NCI-H82 treated with DMSO at 0.1 percent for 48 hours (cell line): ENCODE data around the gene TMEM117.

Source experiments
- DNase-seq: peaks from one replicate; lab custom pipeline; 2025; ENCODE audit not compliant: unreplicated experiment; lab: John Stamatoyannopoulos, UW

TMEM117 gene

DNA sequence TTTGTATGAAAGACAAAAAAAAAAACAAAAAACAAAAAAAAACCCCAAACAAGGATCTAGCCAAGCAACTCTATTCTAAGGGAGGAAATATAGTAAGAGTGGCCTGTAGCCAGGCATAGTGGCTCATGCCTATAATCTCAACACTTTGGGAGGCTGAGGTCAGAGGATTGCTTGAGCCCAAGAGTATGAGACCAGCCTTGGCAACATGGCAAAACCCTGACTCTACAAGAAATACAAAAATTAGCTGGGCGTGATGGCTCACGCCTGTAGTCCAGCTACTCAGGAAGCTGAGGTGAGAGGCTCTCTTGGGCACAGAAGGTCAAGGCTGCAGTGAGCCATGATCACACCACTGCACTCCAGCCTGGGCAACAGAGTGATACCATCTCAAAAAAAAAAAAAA is 47.9 kb downstream of the TMEM117 start:
- DNase-seq: no peak

DNA sequence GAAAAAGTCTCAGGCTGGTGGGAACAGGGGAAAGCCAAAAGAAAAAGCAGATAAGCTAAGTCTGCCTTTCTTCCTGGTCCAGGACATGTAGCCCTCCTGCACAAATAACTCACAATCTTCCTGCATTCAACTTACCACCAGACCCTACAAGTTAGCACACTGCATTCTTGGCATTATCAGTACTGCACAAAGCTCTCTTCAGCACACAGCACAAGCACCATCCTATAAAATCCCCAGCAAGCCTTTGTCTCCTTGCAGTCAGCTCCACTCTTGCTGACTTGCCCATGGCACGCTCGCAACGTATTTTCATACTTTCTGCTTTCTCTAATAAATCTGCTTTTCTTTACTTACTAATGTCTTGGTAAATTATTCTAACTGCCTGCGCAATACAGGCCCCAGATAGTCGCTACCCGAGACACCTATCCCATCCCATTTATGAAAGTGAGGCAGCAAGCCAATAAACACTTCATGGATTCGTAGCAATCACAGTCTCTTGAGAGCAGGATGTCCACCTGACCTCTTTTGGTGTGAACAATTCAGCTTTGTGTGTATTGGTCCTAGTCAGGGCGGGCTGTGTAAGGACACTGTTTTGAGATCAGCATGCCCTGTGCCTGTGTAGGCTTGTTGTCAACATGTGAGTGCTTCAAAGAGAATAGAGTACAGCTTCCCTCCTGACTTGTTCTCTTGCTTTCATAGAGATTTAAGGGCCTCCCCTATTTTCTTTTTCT is 49.0 kb downstream of the TMEM117 start:
- DNase-seq: no peak

DNA sequence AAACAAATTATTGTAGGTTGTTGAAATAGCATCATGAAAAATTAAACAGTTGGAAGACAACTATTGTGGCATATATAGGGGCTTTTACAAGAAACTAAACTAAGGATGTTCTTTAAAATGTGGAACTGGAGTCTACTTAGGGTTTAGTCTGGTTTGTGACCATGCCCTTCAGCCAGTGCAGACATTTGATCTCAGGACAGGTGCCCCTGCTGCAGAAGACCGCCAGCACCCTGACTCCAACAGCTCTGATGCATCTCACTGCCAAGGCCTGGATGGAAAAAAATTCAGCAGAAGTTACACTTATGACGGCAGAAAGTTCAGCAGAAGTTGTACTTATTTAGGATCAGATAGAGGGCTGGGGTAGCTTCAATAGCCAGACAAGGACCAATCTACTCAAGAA is 51.5 kb downstream of the TMEM117 start:
- DNase-seq: no peak

DNA sequence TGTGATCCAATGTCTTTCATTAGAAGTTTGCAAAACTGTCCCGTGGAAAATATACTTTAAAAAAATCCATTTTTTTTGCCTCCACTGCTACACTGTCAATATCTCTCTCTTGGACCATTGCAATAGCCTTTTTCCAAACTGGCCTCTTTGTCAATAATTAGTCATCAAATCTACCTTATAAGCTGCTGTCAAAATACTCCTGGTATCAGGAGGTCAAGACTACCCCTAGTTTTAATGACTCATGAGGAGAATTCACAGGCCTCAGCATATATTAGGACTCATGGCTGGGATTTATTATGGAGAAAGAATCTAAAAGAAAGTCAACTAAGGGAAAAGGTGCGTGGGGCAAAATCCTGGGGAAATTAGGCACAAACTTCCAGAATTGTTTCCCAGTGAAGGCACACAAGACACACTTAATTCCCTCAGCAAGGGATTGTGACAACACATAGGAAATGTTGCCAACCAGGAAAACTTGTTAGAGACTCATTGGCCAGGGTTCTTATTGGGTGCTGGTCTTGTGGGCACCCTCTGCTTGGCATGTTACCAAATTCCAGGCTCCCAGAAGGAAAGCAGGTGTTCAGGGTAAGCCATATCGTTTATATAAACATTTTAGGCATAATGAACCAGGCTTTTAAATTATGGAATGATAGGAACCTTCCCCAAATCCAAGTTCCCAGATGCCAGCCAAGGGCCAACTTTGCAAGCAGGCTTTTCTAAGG is 56.1 kb downstream of the TMEM117 start:
- no peak for DNase-seq

DNA sequence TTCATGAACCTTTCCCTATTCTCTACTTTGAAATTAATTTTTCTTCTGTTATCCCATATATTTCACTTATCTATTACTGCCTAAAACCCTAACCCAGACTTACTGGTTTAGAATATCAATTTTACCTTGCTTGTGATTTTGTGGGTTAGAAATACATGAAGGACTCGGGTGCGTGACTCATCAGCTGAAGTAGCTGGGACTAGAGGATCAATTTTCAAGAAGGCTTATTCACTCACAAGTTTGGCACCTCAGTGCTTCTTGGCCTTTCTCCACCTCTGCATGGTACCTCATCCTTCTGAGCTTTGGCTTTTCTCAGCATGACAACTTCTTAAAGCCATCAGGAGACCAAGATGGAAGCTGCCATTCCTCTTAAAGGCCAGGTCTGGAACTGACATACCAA is 57.8 kb downstream of the TMEM117 start:
- DNase-seq: no peak

DNA sequence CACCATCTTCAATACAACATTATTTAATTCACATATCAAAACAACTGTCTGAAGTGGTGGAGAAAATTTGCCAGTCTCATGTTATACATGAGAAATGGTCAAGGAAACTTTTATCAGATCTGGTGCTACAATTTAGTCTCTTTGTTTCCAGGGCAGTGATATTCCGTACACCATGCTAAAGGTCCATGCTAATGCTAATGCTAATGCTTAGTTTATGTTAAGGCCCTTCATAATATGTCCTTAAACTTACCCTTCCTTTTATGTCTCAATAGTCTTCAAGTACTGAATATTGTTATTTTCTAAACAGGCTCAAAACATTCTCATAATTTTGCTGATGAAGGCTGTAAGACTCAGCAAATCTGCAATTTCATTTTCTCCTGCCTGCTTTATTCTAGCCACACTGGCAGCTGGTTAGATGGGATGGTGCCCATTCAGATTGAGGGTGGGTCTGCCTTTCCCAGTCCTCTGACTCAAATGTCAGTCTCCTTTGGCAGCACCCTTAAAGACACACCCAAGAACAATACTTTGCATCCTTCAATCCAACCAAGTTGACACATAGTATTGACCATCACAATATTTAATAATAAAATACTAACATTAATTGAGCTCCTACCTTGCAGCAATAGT is 59.8 kb downstream of the TMEM117 start:
- no peak for DNase-seq

DNA sequence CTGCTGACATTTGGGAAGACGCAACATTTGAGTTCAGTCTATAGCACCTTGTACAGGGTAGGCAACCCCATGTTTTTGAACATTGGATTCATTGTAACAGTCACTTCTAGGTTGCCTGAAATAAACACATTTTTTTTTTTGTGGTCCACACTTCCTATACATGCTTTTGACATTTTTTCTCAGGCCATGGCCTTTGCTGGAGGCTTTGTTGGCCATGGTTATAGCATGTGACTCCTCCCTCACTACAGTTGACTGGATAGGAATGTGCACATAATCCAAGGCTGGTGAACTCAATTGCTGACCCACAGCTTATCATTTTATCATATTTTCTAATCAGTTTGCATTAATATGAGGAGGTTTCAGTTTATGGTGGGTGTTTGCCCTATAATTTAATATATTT is 60.6 kb downstream of the TMEM117 start:
- no peak for DNase-seq

DNA sequence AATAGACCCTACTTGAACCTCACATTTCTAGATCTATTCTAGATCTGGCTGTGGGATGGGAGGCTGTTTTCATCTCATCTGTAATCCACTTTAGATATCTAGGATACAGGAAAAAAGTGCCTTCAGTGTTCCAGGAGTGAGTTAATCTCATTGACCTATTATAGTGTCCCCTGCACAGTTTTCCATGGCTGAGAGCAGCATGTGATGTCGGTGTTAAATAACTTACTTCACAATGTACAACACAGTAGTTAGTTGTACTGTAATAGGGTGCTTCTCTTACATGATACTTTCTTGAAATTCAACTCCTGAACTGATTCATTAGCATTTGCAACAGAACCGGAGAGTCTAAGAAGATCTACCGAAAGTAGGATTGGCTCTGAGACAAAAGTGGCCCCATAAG is 62.6 kb downstream of the TMEM117 start:
- DNase-seq: no peak

DNA sequence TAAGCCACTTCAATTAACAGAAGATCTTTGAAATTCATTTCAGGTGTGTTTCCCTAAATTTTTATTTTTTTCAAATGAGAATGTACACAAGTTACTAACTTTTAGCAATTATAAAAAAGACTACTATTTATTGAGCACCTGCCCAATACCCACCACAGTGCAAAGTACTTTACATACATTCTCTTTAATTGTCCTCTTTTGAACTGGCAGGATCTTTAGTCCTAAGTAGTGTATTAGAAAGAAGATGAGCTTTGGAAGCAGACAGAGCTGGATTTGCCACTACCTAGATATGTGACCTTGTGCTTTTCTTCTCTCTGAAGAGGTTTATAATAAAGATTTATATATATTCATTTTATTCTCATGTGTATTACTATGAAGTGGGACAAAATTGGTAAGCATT is 63.7 kb downstream of the TMEM117 start:
- no peak for DNase-seq

DNA sequence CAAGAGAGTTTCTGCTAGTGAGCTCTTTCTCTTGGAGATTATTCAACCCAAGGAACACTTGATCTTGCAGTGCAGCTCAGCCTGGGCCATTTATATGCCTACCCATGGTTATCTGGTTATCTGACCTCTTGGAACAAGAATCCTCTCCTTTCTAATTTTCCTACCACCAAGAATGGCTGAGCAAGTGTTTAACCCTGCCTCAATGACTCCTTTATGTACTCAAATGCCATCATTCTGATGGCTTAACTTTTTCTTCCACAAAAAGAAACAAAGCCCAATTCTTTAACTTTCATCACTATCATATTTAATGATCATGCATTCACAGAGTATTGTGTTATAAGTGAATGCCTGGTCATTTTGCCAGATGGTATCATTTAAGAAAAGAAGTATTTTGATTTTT is 67.8 kb downstream of the TMEM117 start:
- no peak for DNase-seq

DNA sequence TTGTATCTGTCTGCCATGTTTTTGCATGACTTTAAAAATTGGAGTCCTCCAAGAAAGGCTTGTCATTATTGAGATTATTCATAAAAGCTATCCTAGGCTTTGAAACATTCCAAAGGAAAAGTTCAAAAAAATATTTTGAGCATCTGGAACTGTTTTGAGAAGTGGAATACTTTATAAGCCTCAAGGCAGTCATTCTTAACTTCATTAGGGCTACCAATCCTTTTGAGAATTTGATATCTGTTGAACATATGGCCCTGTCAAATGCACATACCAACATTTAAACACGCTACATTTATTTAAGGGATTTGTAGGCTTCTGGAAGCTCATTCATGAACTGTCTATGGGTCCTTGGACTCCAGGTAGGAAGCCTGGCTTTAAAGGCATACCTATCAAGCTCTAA is 77.0 kb downstream of the TMEM117 start:
- DNase-seq: no peak

DNA sequence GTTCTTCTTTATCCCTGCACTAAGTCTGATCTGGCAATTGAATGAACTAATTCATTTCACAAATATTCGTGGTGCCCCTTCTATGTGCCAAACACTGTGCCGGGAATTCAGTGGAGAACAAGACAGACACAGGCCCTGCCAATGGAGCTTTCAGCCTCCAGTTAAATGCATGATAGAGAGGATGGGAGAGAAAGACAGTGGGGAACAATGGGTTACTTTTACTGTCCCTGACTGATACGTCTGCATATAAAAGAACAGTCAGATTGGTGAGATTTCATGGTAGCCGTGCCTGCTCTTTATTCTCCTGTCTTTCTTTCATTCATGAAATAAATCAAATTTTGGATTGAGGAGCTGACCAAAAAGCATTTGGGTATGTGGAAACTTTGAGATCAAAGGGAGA is 78.5 kb downstream of the TMEM117 start:
- no peak for DNase-seq

DNA sequence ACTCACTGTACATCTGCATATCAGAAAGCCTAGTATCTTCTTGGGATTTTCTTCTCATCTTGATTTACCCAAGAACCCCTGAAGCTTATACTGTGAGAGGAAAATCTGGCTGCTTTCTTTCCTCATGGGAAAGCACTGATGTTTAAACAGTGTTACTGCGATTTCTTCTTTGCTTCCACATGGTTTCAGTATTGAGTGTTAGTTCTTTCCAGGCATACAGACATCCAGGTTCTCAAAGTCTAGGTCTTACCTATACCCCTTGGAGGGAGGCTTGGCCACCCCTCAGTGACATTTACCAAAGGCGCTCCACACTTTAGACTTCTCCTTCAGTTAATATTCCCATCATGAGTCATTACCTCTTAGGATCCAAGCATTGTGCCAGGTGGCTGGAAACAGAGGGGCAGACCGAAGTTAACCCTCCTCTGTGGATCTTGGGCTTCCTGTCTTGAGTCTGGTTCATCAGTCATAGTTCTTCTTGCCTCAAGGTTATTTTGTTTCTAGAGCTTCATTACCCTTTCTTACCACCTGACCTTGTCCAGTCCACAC is 79.1 kb downstream of the TMEM117 start:
- DNase-seq: no peak

DNA sequence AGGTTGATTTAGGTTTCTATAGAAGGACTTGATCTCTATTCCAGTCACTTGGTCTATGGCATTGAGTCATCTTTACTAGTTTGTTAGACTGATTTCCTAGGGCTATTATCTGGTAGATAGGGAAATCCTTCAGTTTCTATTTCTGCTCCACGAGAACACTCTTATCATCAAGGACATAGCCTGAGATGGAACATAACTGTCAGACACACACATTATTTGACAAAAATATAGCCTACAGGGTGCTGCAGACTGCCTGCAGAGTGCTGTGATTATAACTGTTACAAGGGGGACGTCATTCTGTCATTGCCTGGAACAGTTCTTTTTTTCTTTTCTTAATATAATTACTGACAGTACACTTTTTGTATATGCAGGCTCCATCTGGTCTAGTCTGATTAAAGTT is 82.0 kb downstream of the TMEM117 start:
- no peak for DNase-seq

DNA sequence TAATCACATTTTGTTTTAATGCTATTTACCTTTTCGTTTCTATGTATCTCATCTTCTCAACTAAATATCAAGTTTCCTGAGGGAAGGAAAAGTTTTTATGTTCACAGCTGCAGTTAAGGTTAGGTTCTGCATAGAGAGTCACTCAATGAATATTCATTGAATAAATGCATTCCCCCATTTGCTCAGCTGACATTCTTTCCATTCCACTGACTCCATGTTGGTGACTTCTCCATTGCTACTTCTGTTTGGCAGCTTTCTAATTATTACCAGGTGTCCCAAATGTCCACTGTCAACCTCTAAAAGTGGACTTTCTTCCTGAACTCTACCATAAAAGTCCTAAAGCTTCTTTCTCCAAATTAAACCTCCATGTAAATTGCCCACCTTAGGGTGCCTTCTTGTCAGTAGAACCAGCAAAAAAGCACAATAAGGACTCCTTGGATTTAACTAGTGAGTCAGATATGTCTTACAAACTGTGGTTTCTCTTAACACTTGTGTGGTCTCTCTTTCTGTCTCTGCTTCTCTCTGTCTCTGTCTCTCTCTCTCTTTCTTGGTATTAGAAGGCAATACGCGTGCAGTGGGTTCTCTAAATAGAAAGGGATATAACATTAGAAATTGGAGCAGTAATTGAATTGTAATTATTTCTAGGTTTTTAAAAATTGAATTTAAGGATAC is 85.9 kb downstream of the TMEM117 start:
- DNase-seq: no peak

DNA sequence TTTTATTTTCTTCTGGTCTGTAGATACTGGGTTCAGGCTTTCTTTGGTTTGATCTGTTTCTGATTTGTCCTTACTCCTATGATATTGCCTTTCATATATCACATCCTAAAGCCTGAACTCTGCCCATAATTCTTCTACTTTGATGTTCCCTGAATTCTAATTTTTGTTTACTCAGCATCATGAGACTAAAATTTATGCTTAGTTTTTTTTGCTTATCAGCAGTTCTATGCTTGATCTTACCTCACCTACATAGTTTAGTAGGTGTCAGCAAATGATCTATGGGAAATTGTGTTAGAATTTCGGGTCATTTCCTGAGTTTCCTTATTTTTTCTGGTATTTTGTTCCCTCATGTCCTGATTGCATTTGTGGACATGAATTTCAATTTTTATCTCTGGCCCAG is 94.2 kb downstream of the TMEM117 start:
- DNase-seq: no peak

DNA sequence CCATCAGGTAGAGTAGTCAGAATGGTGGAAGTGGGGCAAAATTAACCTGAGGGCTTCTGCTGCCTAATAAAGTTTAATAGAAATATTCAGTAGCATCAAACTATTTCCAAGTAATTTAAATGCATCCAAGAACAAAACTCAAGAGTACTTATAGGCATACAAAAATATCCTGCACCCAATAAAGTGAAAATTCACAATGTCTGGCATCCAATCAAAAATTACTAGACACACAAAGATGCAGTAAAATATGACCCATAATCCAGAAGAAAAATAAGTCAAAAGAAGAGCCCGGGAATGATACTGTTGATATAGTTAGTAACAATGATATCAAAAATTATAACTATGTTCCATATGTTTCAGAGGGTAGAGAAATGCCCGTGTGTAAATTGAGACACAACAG is 95.3 kb downstream of the TMEM117 start:
- no peak for DNase-seq

DNA sequence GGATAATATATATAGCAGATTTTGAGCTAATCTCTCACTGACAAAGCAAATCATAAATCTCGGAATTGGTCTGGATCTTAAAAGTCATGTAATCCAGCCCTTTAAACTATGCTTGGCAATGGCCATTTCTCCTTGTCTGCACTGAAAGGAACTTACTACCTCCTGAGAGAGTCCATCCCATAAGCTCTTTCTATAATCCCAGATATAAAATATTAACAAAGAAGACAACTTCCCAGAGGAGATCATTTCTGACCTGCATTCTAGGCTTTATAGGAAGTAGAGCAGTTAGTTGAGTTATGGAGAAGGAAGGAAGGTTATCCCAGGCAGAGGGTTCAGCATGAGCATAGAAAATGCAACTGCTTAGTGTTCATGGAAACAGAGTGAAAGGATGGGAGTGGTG is 99.7 kb downstream of the TMEM117 start:
- DNase-seq: no peak

DNA sequence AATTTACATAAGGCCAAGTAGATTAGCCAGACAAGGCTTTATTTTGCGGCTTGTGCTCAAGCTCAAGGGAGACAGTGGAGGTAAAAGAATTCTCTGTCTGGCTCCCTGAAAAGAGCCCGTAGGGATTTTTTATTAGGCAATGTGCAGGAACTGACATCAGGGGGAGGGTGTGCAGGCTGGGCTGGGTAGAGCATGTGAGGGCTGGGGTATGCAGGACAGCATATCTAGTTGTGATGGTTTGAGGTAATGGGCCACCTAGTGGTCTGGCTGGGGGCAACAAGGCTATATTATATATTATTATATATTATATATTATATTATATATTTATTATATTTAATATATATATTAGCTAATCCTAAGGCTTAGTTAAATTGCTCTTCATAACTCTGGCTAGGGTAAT is 102.1 kb downstream of the TMEM117 start:
- no peak for DNase-seq

DNA sequence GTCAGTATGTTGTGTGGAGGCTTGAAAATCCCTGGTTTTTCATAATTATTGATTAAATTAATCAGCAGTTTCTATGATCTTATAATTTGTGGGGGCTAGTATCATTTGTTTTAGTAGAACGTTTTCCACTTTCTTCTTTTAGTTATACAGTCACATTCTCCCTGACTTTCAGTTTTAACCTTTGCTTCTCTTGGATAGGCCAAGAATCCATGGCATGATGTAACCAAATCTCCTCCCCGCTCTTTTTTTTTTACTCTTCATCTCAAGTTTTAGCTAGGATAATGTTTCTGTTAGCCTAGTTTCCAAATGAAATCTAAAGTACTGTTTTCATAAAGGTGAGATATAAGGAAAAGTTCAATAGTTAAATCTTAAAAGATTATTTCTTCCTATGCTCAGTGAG is 106.5 kb downstream of the TMEM117 start:
- DNase-seq: no peak

DNA sequence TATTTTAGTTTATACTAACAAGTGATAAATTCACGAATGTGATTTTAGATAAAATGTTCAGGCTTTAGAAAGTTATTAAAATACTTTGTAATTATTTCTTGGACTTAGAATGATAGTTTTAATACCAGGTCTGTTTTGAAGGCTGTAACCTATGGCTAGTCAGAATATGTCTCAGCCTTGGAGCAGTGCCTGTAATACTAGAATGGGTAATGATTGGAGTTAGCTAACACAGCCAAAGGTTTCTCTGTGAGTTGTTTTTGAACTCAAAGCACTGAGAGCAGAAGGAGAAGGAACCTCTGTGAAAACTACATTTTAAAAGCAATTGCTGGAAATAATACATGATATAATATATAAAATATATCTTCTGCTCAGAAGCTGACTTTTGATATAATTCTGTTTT is 110.1 kb downstream of the TMEM117 start:
- DNase-seq: no peak

DNA sequence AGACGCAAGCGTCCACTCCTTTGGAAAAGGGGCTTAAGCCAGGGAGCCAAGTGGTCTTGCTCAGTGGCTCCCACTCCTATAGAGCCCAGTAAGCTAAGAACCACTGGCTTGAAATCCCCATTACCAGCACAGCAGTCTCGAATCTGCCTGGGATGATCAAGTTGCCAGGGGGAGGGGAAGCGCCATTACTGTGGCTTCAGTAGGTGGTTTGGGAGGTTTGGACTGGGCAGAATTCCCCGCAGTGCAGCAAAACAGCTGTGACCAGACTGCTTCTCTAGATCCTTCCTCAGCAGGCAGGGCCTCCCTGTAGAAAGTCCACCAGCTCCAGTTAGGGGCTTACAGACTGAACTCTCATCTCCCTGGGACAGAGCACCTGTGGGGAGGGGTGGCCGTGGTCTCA is 115.4 kb downstream of the TMEM117 start:
- DNase-seq: no peak
